HCEC 1CT (cell line): ENCODE measurements around the gene COL9A3.
A peak's percentile ranks its signal among the peaks of the same experiment; 100 is the strongest.

Experiments used
- DNase-seq: peaks from one replicate; pipeline ENCODE4 v3.0.0-alpha.2; 2017

The COL9A3 gene

GRCh38 chr20:62824476-62825332 lies 7.9 kb downstream of the COL9A3 start:
- peak; percentile 32 for DNase-seq

- DNase-seq, result no peak
Observed at GRCh38 chr20:62825333-62825985, 8.6 kb downstream of the COL9A3 start.

- DNase-seq, result no peak
Observed at GRCh38 chr20:62825986-62826645, 9.3 kb downstream of the COL9A3 start.

GRCh38 chr20:62826646-62827310 lies 9.9 kb downstream of the COL9A3 start:
- no peak for DNase-seq

GRCh38 chr20:62827311-62828038 lies 10.6 kb downstream of the COL9A3 start:
- DNase-seq, result no peak

- DNase-seq, result no peak
Observed at GRCh38 chr20:62828051-62828450, 11.2 kb downstream of the COL9A3 start.

GRCh38 chr20:62828511-62829230 lies 11.8 kb downstream of the COL9A3 start:
- no peak for DNase-seq

- DNase-seq, result no peak
Observed at GRCh38 chr20:62829231-62830230, 12.7 kb downstream of the COL9A3 start.

GRCh38 chr20:62830251-62830650 lies 13.4 kb downstream of the COL9A3 start:
- no peak for DNase-seq

- no peak for DNase-seq
Observed at GRCh38 chr20:62830821-62831220, 14.0 kb downstream of the COL9A3 start.

GRCh38 chr20:62831361-62831788 lies 14.5 kb downstream of the COL9A3 start:
- no peak for DNase-seq

GRCh38 chr20:62831854-62832211 lies 15.0 kb downstream of the COL9A3 start:
- DNase-seq, result no peak

- no peak for DNase-seq
Observed at GRCh38 chr20:62832212-62832922, 15.5 kb downstream of the COL9A3 start.

- DNase-seq, result no peak
Observed at GRCh38 chr20:62832951-62833391, 16.1 kb downstream of the COL9A3 start.

- DNase-seq, result no peak
Observed at GRCh38 chr20:62834967-62835730, 18.3 kb downstream of the COL9A3 start.

- no peak for DNase-seq
Observed at GRCh38 chr20:62835931-62836861, 19.3 kb downstream of the COL9A3 start.

GRCh38 chr20:62836967-62837490 lies 20.2 kb downstream of the COL9A3 start:
- no peak for DNase-seq

- no peak for DNase-seq
Observed at GRCh38 chr20:62837790-62838127, 20.9 kb downstream of the COL9A3 start.
